HepG2 (cell line): ENCODE data around the gene PCSK5. TPM values are rescaled to one million over a fixed set of nuclear protein-coding genes. Genes with fewer than 3 reads are reported as not detected.

Experiments used
- ATAC-seq: fragments of 200-7000 bp; cut with Tn5 transposase; 3 replicates; pipeline ENCODE4 v1.9.1; 2020; ENCODE audit warnings: mild to moderate bottlenecking, moderate library complexity
- BruUV-seq: library from RNA; stranded (reverse); fragments of 400-500 nt; replicated peaks from 2 replicates; lab custom pipeline; 2021; lab: Mats Ljungman, UMichigan
- CTCF ChIA-PET: fragments of 300-600 bp; formaldehyde crosslinking; extraction: SDS; loops from one replicate; lab custom pipeline; 2021; ENCODE audit warnings: low total read pairs, inconsistent platforms, low intra/inter-chr PET ratio; lab: Yijun Ruan, JAX
- POLR2A ChIA-PET: fragments of 350-600 bp; sonication (Branson Sonifier 250); formaldehyde crosslinking; loops from one replicate; lab custom pipeline; 2020; ENCODE audit warnings: antibody characterized with exemption, inconsistent platforms; lab: Yijun Ruan, JAX
- DNase-seq: peaks from one replicate; pipeline ENCODE4 v3.0.0-alpha.2; 2015; ENCODE audit warnings: low spot score
- FAIRE-seq: peaks from 3 replicates; lab custom pipeline; 2011; peaks lifted over from hg19 to GRCh38; lab: Jason Lieb, UNC
- H2AFZ ChIP-seq: one replicate; pipeline ENCODE4 v1.6.1; 2011; ENCODE audit warnings: low read length, inconsistent platforms
- H3K27ac ChIP-seq: fragments of 300-600 bp; 3 replicates; pipeline ENCODE4 v1.8.0; 2011; ENCODE audit warnings: mixed run types, mild to moderate bottlenecking, mixed read lengths, low read length, inconsistent platforms; ENCODE audit not compliant: insufficient read depth; ENCODE audit errors: extremely low read length
- H3K27me3 ChIP-seq, 2 experiments: fragments of 200-600 bp in 1 of 2; 2 replicates in 1 of 2; 3 replicates in 1 of 2; pipeline versions ENCODE4 v1.6.0 to v1.8.0; 2011; ENCODE audit warnings: low read length in 2 of 2, mild to moderate bottlenecking in 2 of 2, moderate library complexity in 2 of 2, inconsistent platforms in 1 of 2; ENCODE audit not compliant: insufficient read depth in 2 of 2, control insufficient read depth in 1 of 2
- H3K36me3 ChIP-seq, 2 experiments: fragments of 200-600 bp in 1 of 2; replicated peaks in 1 of 2; 2 replicates in 1 of 2; 3 replicates in 1 of 2; pipeline versions ENCODE4 v1.5.1 to v1.8.0; 2011; ENCODE audit warnings: low read length in 2 of 2, inconsistent platforms in 1 of 2; ENCODE audit not compliant: insufficient read depth in 2 of 2, control insufficient read depth in 1 of 2
- H3K4me1 ChIP-seq: 2 replicates; pipeline ENCODE4 v1.5.1; 2012; ENCODE audit warnings: low read length, inconsistent platforms; ENCODE audit not compliant: insufficient read depth
- H3K4me2 ChIP-seq: 2 replicates; pipeline ENCODE4 v1.6.0; 2011; ENCODE audit warnings: low read depth, low read length, inconsistent platforms
- H3K4me3 ChIP-seq, 3 experiments: fragments of 200-600 bp in 1 of 3; sonication (generic), shearing (Covaris generic) in 1 of 3; replicated peaks in 1 of 3; 2 replicates each; pipeline ENCODE4 v1.5.1; 2011 to 2016; ENCODE audit warnings: low read length in 3 of 3, inconsistent platforms in 2 of 3, low read depth in 2 of 3, mild to moderate bottlenecking in 2 of 3, control low read depth in 1 of 3, mixed read lengths in 1 of 3; ENCODE audit not compliant: insufficient read depth in 1 of 3
- H3K79me2 ChIP-seq: one replicate; pipeline ENCODE4 v1.6.1; 2011; ENCODE audit warnings: low read length, inconsistent platforms; ENCODE audit not compliant: insufficient read depth
- H3K9ac ChIP-seq: 2 replicates; pipeline ENCODE4 v1.6.0; 2011; ENCODE audit warnings: mild to moderate bottlenecking, low read depth, low read length, inconsistent platforms; ENCODE audit not compliant: insufficient read depth
- H3K9me3 ChIP-seq: 2 replicates; pipeline ENCODE4 v1.5.1; 2012; ENCODE audit warnings: mild to moderate bottlenecking, low read length
- H4K20me1 ChIP-seq: 2 replicates; pipeline ENCODE4 v1.6.0; 2011; ENCODE audit warnings: inconsistent platforms, mild to moderate bottlenecking, low read length, moderate library complexity; ENCODE audit not compliant: insufficient read depth
- CREM ChIP-seq, 2 experiments: sonication (generic) in 1 of 2; formaldehyde crosslinking in 1 of 2; IDR thresholded peaks; 2 replicates each; pipeline versions ENCODE4 v1.4.0 to v1.6.1; 2016 to 2020; ENCODE audit warnings: antibody characterized with exemption in 1 of 2, mild to moderate bottlenecking in 1 of 2, missing genetic modification reagents in 1 of 2
- GPN1 ChIP-seq: sonication (generic); formaldehyde crosslinking; IDR thresholded peaks from 2 replicates; pipeline ENCODE4 v1.5.1; 2020; ENCODE audit warnings: missing genetic modification reagents, borderline replicate concordance
- NBN ChIP-seq: fragments of 450-650 bp; conservative IDR thresholded peaks from 2 replicates; pipeline ENCODE4 v1.6.1; 2017
- SMC3 ChIP-seq: IDR thresholded peaks from 2 replicates; pipeline ENCODE4 v1.6.1; 2011; ENCODE audit warnings: low read length, improper control_type of control experiment
- SP5 ChIP-seq: IDR thresholded peaks from 2 replicates; pipeline ENCODE4 v1.6.1; 2016; ENCODE audit warnings: low read depth, borderline replicate concordance
- ZFP36 ChIP-seq: fragments of 150-350 bp; IDR thresholded peaks from 2 replicates; pipeline ENCODE4 v1.6.1; 2018; ENCODE audit warnings: borderline replicate concordance, low read length, low read depth; ENCODE audit not compliant: partially characterized antibody
- ZNF367 ChIP-seq: sonication (generic); formaldehyde crosslinking; IDR thresholded peaks from 2 replicates; pipeline ENCODE4 v1.4.0; 2020; ENCODE audit warnings: missing genetic modification reagents, borderline replicate concordance
- ZNF383 ChIP-seq: sonication (generic); formaldehyde crosslinking; IDR thresholded peaks from 2 replicates; pipeline ENCODE4 v1.4.0; 2020; ENCODE audit warnings: missing genetic modification reagents, mild to moderate bottlenecking, borderline replicate concordance
- ZNF746 ChIP-seq: sonication (generic); formaldehyde crosslinking; IDR thresholded peaks from 2 replicates; pipeline ENCODE4 v1.8.0; 2022; ENCODE audit warnings: mild to moderate bottlenecking, missing genetic modification reagents
- ZNF775 ChIP-seq: sonication (generic); formaldehyde crosslinking; IDR thresholded peaks from 2 replicates; pipeline ENCODE4 v1.4.0; 2020; ENCODE audit warnings: missing genetic modification reagents, mild to moderate bottlenecking, moderate library complexity, borderline replicate concordance
- ZNF839 ChIP-seq: sonication (generic); formaldehyde crosslinking; IDR thresholded peaks from 2 replicates; pipeline ENCODE4 v1.4.0; 2020; ENCODE audit warnings: missing genetic modification reagents, mild to moderate bottlenecking, borderline replicate concordance
- WGBS: methylation state at CpG from one replicate; pipeline ENCODE4 v1.1.6; 2017; ENCODE audit warnings: low lambda C conversion rate; 5-methylcytosine and 5-hydroxymethylcytosine counted together
- in situ Hi-C: cut with HindIII; loops from 2 replicates; pipeline ENCODE4 v1.10.0; 2017; ENCODE audit warnings: low pct_unique_long_range_greater_than_20kb; ENCODE audit not compliant: extremely low pct_ligation_motif_present
- intact Hi-C: fragments of 100-400 bp; cut with micrococcal nuclease; formaldehyde crosslinking; loops from one replicate; pipeline ENCODE4 v1.10.0; 2022; ENCODE audit not compliant: unreplicated experiment
- polyA plus RNA-seq, 8 experiments: library from polyadenylated mRNA; depleted of rRNA in 3 of 8; stranded (reverse) in 7 of 8; unstranded in 1 of 8; fragments of >200 nt; fragmentation: Illumina TruSeq in 4 of 8; extraction: Trizol in 4 of 8; gene quantifications; 2 replicates each; pipeline versions ENCODE4 v1.2.1 to v1.2.3, GENCODE V29; 2011 to 2016; ENCODE audit warnings: low read depth in 4 of 8, missing spikeins in 1 of 8, mixed read lengths in 1 of 8; ENCODE audit not compliant: insufficient read depth in 1 of 8
- total RNA-seq, 5 experiments: library from RNA; depleted of rRNA; stranded (reverse); fragments of >200 nt; fragmentation: Illumina TruSeq; extraction: Trizol; gene quantifications; 2 replicates each; pipeline ENCODE4 v1.2.3, GENCODE V29; 2016; ENCODE audit warnings: low read depth in 1 of 5
- TF ChIP-seq, protein P1 (sequence below): sonication (generic); formaldehyde crosslinking; IDR thresholded peaks from 2 replicates; pipeline ENCODE4; 2020; ENCODE audit warnings: missing genetic modification reagents, mild to moderate bottlenecking, borderline replicate concordance

The PCSK5 gene
- total and polyA plus RNA-seq, 2 of the 13 experiments (the other 11 are each of a cell fraction or from before 2014, with no cell fraction given): 0.55 to 0.66 TPM

DNA sequence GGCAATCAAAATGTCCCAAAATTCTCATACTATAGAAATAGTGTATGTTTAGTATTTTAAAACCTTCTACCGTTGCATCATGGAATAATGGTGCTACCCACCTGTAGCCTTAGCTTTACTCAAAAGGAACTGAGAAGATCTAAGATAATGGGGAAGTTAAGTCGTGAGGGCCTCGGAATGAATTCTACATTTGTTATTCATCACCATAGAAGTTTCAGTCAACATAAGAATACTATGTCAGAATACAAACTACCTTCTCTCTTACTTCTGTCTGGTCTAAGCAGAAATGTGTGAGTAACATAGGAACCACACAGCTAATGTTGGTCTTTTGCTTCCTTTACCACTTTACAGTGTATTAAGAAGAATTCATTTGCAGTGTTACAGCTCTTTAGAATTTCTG, 460.5 kb downstream of the PCSK5 start:
- ATAC-seq: no peak
- Histone ChIP-seq H3K27me3 (no peaks in the 10 kb centered on the region), H3K79me2 (no peaks in the 10 kb centered on the region), H3K9me3 (no peaks in the 10 kb centered on the region), H2AFZ (no peak overlapping the region), H3K4me2 (no peak overlapping the region), H3K4me3 (no peak overlapping the region), H3K27ac (no peak overlapping the region), H4K20me1 (no peaks in the 10 kb centered on the region), H3K36me3 (no peaks in the 10 kb centered on the region), H3K4me1 (0 out of 2 replicates have a peak, but pooled peaks cover 5% of the 10 kb centered on the region), H3K9ac (no peak overlapping the region)
- no TSS peak for BruUV-seq
- intact Hi-C loops: no loop called here
- ChIA-PET CTCF (no interaction called here), POLR2A (no interaction called here)
- TF ChIP-seq SMC3: no peak
- in situ Hi-C loops: no loop called here
- DNase-seq: no peak
- no peak for FAIRE-seq
- WGBS: 11% methylated on average over 3 of the region's 3 CpGs

DNA sequence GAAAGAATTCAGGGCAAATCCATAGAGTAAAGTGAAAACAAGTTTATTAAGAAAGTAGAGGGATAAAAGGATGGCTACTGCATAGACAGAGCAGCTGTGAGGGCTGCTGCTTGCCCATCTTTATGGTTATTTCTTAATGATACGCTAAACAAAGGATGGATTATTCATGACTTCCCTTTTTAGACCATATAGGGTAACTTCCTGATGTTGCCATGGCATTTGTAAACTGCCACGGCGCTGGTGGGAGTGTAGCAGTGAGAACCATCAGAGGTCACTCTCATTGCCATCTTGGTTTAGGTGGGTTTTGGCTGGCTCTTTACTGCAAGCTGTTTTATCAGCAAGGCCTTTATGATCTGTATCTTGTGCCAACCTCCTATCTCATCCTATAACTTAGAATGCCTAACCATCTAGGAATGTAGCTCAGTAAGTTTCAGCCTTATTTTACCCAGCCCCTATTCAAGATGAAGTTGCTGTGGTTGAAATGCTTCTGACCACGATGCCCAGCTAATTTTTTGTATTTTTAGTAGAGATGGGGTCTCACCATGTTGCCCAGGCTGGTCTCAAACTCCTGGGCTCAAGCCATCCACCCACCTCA, 461.6 kb downstream of the PCSK5 start:
- no peak for ATAC-seq
- no peaks in the 10 kb centered on the region for H4K20me1 ChIP-seq
- H3K79me2 ChIP-seq: no peaks in the 10 kb centered on the region
- no peak overlapping the region for H3K9ac ChIP-seq
- no peak overlapping the region for H2AFZ ChIP-seq
- CTCF ChIA-PET: no interaction called here
- no peak for TF ChIP-seq ZNF746
- TF ChIP-seq CREM (IDR thresholded peaks at IDR 0.05): no peak
- no peak for TF ChIP-seq CREM (CRISPR knock-in tag; IDR thresholded peaks at IDR 0.05)
- TF ChIP-seq ZNF367 (CRISPR knock-in tag): no peak
- no peak for TF ChIP-seq ZNF775 (CRISPR knock-in tag)
- TF ChIP-seq ZFP36: no peak
- no peak for TF ChIP-seq GPN1 (CRISPR knock-in tag)
- no peak for TF ChIP-seq SP5
- no peak for TF ChIP-seq ZNF839
- TF ChIP-seq, protein P1, sequence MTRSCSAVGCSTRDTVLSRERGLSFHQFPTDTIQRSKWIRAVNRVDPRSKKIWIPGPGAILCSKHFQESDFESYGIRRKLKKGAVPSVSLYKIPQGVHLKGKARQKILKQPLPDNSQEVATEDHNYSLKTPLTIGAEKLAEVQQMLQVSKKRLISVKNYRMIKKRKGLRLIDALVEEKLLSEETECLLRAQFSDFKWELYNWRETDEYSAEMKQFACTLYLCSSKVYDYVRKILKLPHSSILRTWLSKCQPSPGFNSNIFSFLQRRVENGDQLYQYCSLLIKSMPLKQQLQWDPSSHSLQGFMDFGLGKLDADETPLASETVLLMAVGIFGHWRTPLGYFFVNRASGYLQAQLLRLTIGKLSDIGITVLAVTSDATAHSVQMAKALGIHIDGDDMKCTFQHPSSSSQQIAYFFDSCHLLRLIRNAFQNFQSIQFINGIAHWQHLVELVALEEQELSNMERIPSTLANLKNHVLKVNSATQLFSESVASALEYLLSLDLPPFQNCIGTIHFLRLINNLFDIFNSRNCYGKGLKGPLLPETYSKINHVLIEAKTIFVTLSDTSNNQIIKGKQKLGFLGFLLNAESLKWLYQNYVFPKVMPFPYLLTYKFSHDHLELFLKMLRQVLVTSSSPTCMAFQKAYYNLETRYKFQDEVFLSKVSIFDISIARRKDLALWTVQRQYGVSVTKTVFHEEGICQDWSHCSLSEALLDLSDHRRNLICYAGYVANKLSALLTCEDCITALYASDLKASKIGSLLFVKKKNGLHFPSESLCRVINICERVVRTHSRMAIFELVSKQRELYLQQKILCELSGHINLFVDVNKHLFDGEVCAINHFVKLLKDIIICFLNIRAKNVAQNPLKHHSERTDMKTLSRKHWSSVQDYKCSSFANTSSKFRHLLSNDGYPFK (CRISPR knock-in tag): no peak
- TF ChIP-seq ZNF383 (CRISPR knock-in tag): no peak
- TF ChIP-seq NBN: no peak
- in situ Hi-C loops: no loop called here
- no peak overlapping the region for H3K4me2 ChIP-seq
- no peak overlapping the region for H3K4me3 ChIP-seq
- no peaks in the 10 kb centered on the region for H3K36me3 ChIP-seq
- H3K27me3 ChIP-seq: no peaks in the 10 kb centered on the region
- BruUV-seq: no TSS peak
- 0 out of 2 replicates have a peak, but pooled peaks cover 5% of the 10 kb centered on the region for H3K4me1 ChIP-seq
- DNase-seq: no peak
- WGBS: 6% methylated on average over 4 of the region's 4 CpGs
- intact Hi-C loops: no loop called here
- no peak overlapping the region for H3K27ac ChIP-seq
- no peak for FAIRE-seq
- POLR2A ChIA-PET: no interaction called here
- no peaks in the 10 kb centered on the region for H3K9me3 ChIP-seq
